ENCODE data around the gene EFNA2. TPM values are rescaled to one million over a fixed set of nuclear protein-coding genes. Genes with fewer than 3 reads are reported as not detected.

Gene EFNA2
- polyA plus RNA-seq, 1 of the 3 experiments (the other 2 are of a cell fraction), result 1.1 TPM

DNA sequence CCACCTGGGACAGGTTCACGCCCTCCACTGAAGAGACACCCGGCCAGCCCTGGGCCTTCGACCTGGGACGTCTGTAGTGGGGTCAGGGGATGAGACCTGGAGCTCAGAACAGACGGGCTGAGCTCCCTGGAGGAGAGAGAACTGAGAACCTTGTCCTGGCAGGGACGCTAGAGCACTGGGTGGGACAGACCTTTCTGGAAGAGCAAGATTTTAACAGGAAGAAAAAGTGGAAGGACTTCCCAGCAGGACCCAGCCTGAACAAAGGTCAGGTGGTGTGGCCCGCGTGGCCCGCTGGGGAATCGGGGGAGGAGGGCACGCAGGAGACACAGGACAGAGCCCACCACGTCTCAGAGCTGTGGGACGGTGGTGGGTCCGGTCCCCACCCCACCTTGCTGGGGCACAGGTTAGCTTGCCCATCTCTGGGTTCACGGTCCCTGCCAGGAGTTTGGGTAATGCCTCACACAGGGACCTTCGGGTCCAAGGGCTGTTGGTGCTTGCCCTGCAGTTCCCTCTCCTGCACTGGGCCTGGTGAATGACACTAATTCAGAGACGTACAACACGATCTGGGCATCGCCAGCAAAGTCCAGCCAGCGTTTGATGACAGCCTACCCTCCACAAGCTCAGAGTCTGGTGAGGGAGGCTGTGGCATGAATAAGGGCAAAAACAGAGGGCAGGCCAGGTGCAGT, 1.2 kb upstream of the EFNA2 start:
- 93% methylated on average over 13 of the region's 20 CpGs for WGBS (ENCODE audit: low lambda C conversion rate)

DNA sequence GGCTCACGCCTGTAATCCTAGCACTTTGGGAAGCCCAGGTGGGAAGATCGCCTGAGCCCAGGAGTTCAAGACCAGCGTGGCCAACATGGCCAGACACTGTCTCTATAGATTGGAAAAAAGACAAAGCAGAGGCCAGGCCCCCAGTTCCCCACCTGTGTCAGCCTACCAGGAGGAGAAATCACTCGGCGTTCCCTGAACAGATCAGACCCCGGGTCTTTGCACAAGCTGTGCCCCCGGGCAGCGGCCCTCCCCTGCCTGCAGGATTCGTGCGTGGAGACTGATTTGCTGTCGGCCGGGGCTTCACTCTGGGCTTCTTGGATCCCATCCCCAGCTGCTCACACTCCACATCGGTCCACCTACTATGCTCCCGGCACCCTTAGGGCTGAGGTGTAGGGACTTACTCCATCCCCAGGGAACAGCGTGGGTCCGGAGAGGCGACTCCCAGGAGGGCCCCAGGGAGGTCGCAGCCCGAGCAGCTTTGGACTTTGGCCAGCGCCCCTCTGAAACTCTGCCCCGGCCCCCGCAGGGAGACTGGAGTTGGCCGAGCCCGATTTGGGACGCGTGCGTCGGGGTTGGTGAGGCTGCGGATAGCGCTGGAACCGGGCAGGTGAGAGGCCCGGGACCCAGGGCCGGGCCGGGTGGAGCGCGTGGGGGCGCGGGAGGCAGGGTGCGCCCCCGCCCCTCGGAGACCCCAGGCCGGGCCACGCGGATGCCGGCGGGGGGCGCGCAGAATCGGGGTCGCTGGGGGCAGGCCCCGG, 515 bp upstream of the EFNA2 start:
- DNase-seq, result no peak
- Histone ChIP-seq H3K9me3 (no peaks in the 10 kb centered on the region), H3K9me2 (no peaks in the 10 kb centered on the region), H3K4me3 (ENCODE audit: low read depth in 2 of 2, low read length in 1 of 2) (peak overlapping the region in 1 of 2 experiments; percentile 57; a peak in 2 of 4 replicates), H3K4me1 (ENCODE audit: control insufficient read depth in 1 of 2, insufficient read depth in 2 of 2, low read depth in 1 of 2, low read length in 1 of 2) (peaks cover 0 to 8% of the 10 kb centered on the region in 2 experiments; a peak in 1 of 4 replicates), H3K9ac (no peak overlapping the region), H3F3A (replicated peaks; ENCODE audit: insufficient read depth) (peaks cover 18% of the 10 kb centered on the region), H2AFZ (ENCODE audit: low read depth) (no peak overlapping the region), H3K36me3 (replicated peaks in 1 of 2; ENCODE audit: control insufficient read depth in 1 of 2, insufficient read depth in 2 of 2, low read length in 1 of 2) (peaks cover 0 to 1% of the 10 kb centered on the region in 2 experiments), H3K27ac (ENCODE audit: low read depth in 2 of 2, low read length in 1 of 2) (no peak overlapping the region), H3K4me2 (no peak overlapping the region), H4K20me1 (ENCODE audit: insufficient read depth) (peaks cover 2% of the 10 kb centered on the region), H3K79me2 (ENCODE audit: insufficient read depth) (no peaks in the 10 kb centered on the region), H3K27me3 (ENCODE audit: insufficient read depth) (no peaks in the 10 kb centered on the region)
- CTCF ChIA-PET, result interaction anchor here (0.6 to 3.2 kb wide), 9 partner anchors 13 to 160 kb away, joined by 3 to 17 read pairs (median 4); partner anchors contain the start of gene CIRBP
- 87% methylated on average over 8 of the region's 51 CpGs for WGBS (ENCODE audit: low lambda C conversion rate)
- TF ChIP-seq, protein P1, sequence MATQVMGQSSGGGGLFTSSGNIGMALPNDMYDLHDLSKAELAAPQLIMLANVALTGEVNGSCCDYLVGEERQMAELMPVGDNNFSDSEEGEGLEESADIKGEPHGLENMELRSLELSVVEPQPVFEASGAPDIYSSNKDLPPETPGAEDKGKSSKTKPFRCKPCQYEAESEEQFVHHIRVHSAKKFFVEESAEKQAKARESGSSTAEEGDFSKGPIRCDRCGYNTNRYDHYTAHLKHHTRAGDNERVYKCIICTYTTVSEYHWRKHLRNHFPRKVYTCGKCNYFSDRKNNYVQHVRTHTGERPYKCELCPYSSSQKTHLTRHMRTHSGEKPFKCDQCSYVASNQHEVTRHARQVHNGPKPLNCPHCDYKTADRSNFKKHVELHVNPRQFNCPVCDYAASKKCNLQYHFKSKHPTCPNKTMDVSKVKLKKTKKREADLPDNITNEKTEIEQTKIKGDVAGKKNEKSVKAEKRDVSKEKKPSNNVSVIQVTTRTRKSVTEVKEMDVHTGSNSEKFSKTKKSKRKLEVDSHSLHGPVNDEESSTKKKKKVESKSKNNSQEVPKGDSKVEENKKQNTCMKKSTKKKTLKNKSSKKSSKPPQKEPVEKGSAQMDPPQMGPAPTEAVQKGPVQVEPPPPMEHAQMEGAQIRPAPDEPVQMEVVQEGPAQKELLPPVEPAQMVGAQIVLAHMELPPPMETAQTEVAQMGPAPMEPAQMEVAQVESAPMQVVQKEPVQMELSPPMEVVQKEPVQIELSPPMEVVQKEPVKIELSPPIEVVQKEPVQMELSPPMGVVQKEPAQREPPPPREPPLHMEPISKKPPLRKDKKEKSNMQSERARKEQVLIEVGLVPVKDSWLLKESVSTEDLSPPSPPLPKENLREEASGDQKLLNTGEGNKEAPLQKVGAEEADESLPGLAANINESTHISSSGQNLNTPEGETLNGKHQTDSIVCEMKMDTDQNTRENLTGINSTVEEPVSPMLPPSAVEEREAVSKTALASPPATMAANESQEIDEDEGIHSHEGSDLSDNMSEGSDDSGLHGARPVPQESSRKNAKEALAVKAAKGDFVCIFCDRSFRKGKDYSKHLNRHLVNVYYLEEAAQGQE (IDR thresholded peaks at IDR 0.05; ENCODE audit: low read depth, low read length), result no peak
- TF ChIP-seq, protein P2, sequence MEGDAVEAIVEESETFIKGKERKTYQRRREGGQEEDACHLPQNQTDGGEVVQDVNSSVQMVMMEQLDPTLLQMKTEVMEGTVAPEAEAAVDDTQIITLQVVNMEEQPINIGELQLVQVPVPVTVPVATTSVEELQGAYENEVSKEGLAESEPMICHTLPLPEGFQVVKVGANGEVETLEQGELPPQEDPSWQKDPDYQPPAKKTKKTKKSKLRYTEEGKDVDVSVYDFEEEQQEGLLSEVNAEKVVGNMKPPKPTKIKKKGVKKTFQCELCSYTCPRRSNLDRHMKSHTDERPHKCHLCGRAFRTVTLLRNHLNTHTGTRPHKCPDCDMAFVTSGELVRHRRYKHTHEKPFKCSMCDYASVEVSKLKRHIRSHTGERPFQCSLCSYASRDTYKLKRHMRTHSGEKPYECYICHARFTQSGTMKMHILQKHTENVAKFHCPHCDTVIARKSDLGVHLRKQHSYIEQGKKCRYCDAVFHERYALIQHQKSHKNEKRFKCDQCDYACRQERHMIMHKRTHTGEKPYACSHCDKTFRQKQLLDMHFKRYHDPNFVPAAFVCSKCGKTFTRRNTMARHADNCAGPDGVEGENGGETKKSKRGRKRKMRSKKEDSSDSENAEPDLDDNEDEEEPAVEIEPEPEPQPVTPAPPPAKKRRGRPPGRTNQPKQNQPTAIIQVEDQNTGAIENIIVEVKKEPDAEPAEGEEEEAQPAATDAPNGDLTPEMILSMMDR (IDR thresholded peaks at IDR 0.05), result peak; percentile 7; the same call in 1 of the 2 replicates
- TF ChIP-seq ELF1 (IDR thresholded peaks at IDR 0.05), result no peak
- POLR2A ChIA-PET, result interaction anchor here (2.3 kb wide), 1 partner anchor 16 kb away, joined by 9 read pairs; the partner anchor contains the start of gene CIRBP

More for the DNA sequence above, 1.2 kb upstream of the EFNA2 start:
- Histone ChIP-seq H3F3A (replicated peaks; ENCODE audit: insufficient read depth) (peaks cover 25% of the 10 kb centered on the region), H3K9ac (no peak overlapping the region), H4K20me1 (ENCODE audit: insufficient read depth) (peaks cover 5% of the 10 kb centered on the region), H3K79me2 (ENCODE audit: insufficient read depth) (no peaks in the 10 kb centered on the region), H3K9me3 (no peaks in the 10 kb centered on the region), H3K36me3 (replicated peaks in 1 of 2; ENCODE audit: control insufficient read depth in 1 of 2, insufficient read depth in 2 of 2, low read length in 1 of 2) (peaks cover 0 to 8% of the 10 kb centered on the region in 2 experiments), H2AFZ (ENCODE audit: low read depth) (no peak overlapping the region), H3K9me2 (no peaks in the 10 kb centered on the region), H3K4me3 (ENCODE audit: low read depth in 2 of 2, low read length in 1 of 2) (no peak overlapping the region), H3K27ac (ENCODE audit: low read depth in 2 of 2, low read length in 1 of 2) (no peak overlapping the region), H3K27me3 (ENCODE audit: insufficient read depth) (no peaks in the 10 kb centered on the region), H3K4me1 (ENCODE audit: control insufficient read depth in 1 of 2, insufficient read depth in 2 of 2, low read depth in 1 of 2, low read length in 1 of 2) (peaks cover 0 to 8% of the 10 kb centered on the region in 2 experiments; a peak in 1 of 4 replicates), H3K4me2 (no peak overlapping the region)
- ChIA-PET POLR2A (interaction anchor here (0.9 to 2.3 kb wide), 3 partner anchors 9 to 70 kb away, joined by 3 to 9 read pairs (median 4); partner anchors contain the start of genes CIRBP and FAM174C), CTCF (interaction anchor here (0.6 to 3.2 kb wide), 11 partner anchors 12 to 161 kb away, joined by 3 to 17 read pairs (median 4); partner anchors contain the start of gene CIRBP)
- DNase-seq, result no peak
- TF ChIP-seq GABPA (IDR thresholded peaks at IDR 0.05; ENCODE audit: low read depth) (no peak), SIN3A (IDR thresholded peaks at IDR 0.05; ENCODE audit: borderline replicate concordance, low read depth, low read length) (no peak), RFX5 (IDR thresholded peaks at IDR 0.05; ENCODE audit: low read length) (no peak), MEF2A (IDR thresholded peaks at IDR 0.05; ENCODE audit: borderline replicate concordance, low read depth) (no peak), TCF12 (IDR thresholded peaks at IDR 0.05) (no peak), EP300 (IDR thresholded peaks at IDR 0.05; ENCODE audit: borderline replicate concordance in 1 of 2, low read depth in 1 of 2, low read length in 1 of 2) (no peak), YY1 (IDR thresholded peaks at IDR 0.05; ENCODE audit: low read depth) (no peak), NFIC (IDR thresholded peaks at IDR 0.05; ENCODE audit: borderline replicate concordance) (no peak), FOXM1 (IDR thresholded peaks at IDR 0.05; ENCODE audit: low read depth) (no peak), TAF1 (IDR thresholded peaks at IDR 0.05; ENCODE audit: borderline replicate concordance, low read depth, low read length) (no peak), JUND (IDR thresholded peaks at IDR 0.05) (no peak)

Data from SK-N-SH (cell line).